ENCODE results near the gene NCAM1. TPM values are rescaled to one million over a fixed set of nuclear protein-coding genes. Genes with fewer than 3 reads are reported as not detected.

Gene NCAM1
- total RNA-seq, 1 experiment from 2014 or later = not detected

DNA sequence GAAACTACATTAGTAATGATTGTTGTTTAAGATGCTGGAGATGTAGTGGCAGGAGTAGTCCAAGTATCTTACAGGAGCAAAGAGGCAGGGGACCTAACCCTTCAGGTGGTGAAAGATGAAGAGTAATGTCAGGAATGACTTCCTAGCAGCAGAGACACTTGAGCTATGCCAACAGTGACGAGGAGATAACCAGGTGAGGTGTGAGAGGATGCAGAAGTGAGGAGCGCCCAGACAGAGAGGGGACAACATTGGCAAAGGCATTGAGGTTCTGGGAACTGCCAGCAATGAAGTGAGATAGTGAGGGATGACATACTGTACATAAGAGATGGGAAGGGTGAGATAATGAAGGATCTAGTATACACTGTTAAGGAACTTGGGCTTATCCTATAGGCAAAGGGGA is 95.8 kb downstream of the NCAM1 start:
- H3K9ac ChIP-seq (ENCODE audit: low read length) = no peak overlapping the region
- ChIA-PET POLR2A (ENCODE audit: unreplicated experiment) (no interaction called here), CTCF (no interaction called here)
- no peak overlapping the region for H3K4me2 ChIP-seq (ENCODE audit: low read length)
- DNase-seq (no peak), ATAC-seq (no peak)
- H3K36me3 ChIP-seq (ENCODE audit: low read depth, low read length) = no peaks in the 10 kb centered on the region
- H4K20me1 ChIP-seq (ENCODE audit: low read length) = no peaks in the 10 kb centered on the region
- H3K4me1 ChIP-seq (ENCODE audit: insufficient read depth, low read length) = no peaks in the 10 kb centered on the region
- H3K27ac ChIP-seq (ENCODE audit: low read length) = no peak overlapping the region
- H3K9me2 ChIP-seq (replicated peaks; ENCODE audit: low read length) = no peaks in the 10 kb centered on the region
- H3K4me3 ChIP-seq (ENCODE audit: low read length) = no peak overlapping the region
- no peaks in the 10 kb centered on the region for H3K9me3 ChIP-seq (ENCODE audit: low read length)
- no peak overlapping the region for H2AFZ ChIP-seq (ENCODE audit: low read length)
- no peaks in the 10 kb centered on the region for H3F3A ChIP-seq (ENCODE audit: low read length, unreplicated experiment)
- TF ChIP-seq EZH2 (IDR thresholded peaks at IDR 0.05; ENCODE audit: low read length, unreplicated experiment) (no peak), EZH2phosphoT487 (IDR thresholded peaks at IDR 0.05; ENCODE audit: borderline replicate concordance, low read length) (no peak)
- TF ChIP-seq, protein P1, sequence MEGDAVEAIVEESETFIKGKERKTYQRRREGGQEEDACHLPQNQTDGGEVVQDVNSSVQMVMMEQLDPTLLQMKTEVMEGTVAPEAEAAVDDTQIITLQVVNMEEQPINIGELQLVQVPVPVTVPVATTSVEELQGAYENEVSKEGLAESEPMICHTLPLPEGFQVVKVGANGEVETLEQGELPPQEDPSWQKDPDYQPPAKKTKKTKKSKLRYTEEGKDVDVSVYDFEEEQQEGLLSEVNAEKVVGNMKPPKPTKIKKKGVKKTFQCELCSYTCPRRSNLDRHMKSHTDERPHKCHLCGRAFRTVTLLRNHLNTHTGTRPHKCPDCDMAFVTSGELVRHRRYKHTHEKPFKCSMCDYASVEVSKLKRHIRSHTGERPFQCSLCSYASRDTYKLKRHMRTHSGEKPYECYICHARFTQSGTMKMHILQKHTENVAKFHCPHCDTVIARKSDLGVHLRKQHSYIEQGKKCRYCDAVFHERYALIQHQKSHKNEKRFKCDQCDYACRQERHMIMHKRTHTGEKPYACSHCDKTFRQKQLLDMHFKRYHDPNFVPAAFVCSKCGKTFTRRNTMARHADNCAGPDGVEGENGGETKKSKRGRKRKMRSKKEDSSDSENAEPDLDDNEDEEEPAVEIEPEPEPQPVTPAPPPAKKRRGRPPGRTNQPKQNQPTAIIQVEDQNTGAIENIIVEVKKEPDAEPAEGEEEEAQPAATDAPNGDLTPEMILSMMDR (conservative IDR thresholded peaks at IDR 0.05; ENCODE audit: low read depth, low read length) = no peak
- peaks cover 5% of the 10 kb centered on the region; the same call in 1 of the 2 replicates for H3K27me3 ChIP-seq (ENCODE audit: low read length)
- H3K79me2 ChIP-seq (ENCODE audit: low read length) = no peaks in the 10 kb centered on the region
- intact Hi-C loops (cut with micrococcal nuclease) = no loop called here
- no TSS peak for BruUV-seq (replicated peaks)

DNA sequence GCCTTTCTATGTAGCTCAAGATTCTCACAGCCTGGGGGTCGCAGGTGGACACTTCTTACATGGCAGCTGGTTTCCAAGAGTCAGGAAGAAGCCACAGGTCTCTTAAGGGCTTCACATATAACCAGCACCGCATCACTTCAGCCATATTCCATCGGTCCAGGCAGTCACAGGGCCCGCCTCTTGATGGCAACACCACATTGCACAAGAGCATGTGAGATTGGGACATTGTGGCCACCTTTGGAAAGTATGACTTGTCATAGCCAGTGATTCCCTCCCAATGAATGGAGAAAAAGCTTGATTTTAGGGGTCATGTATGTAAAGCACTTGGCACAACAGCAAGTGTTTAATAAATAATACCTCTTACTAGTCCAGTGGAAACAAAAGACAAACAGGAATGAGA is 98.3 kb downstream of the NCAM1 start:
- ChIA-PET CTCF (no interaction called here), POLR2A (ENCODE audit: unreplicated experiment) (no interaction called here)
- Histone ChIP-seq H3K4me2 (ENCODE audit: low read length) (no peak overlapping the region), H3K27me3 (ENCODE audit: low read length) (peaks cover 5% of the 10 kb centered on the region; the same call in 1 of the 2 replicates), H3K9ac (ENCODE audit: low read length) (no peak overlapping the region), H3F3A (ENCODE audit: low read length, unreplicated experiment) (no peaks in the 10 kb centered on the region), H3K36me3 (ENCODE audit: low read depth, low read length) (no peaks in the 10 kb centered on the region), H3K9me3 (ENCODE audit: low read length) (no peaks in the 10 kb centered on the region), H4K20me1 (ENCODE audit: low read length) (no peaks in the 10 kb centered on the region), H3K79me2 (ENCODE audit: low read length) (no peaks in the 10 kb centered on the region), H3K4me1 (ENCODE audit: insufficient read depth, low read length) (no peaks in the 10 kb centered on the region), H2AFZ (ENCODE audit: low read length) (no peak overlapping the region), H3K9me2 (replicated peaks; ENCODE audit: low read length) (no peaks in the 10 kb centered on the region), H3K27ac (ENCODE audit: low read length) (no peak overlapping the region), H3K4me3 (ENCODE audit: low read length) (no peak overlapping the region)
- TF ChIP-seq, protein P1 (conservative IDR thresholded peaks at IDR 0.05; ENCODE audit: low read depth, low read length) = no peak
- no peak for TF ChIP-seq EZH2phosphoT487 (IDR thresholded peaks at IDR 0.05; ENCODE audit: borderline replicate concordance, low read length)
- TF ChIP-seq EZH2 (IDR thresholded peaks at IDR 0.05; ENCODE audit: low read length, unreplicated experiment) = no peak
- DNase-seq (no peak), ATAC-seq (no peak)
- intact Hi-C loops (cut with micrococcal nuclease) = no loop called here
- BruUV-seq (replicated peaks) = no TSS peak

DNA sequence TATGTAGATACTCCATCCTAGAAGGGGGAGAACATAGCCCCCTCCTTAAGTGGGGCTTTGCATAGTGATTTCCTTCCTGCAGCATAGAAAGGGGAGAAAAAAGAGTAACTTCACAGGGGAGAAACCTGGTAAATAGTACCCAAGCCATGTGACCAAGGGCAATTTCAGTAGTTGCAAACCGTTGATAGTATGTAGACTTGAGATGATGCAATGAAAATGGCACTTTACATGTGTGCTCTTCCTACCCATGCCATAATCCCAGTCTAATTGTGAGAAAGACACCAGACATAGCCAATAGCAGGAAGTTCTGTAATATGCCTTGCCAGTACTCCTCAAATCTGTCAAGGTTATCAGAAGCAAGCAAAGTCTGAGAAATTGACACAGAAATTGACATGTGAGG is 104.1 kb downstream of the NCAM1 start:
- ATAC-seq (no peak), DNase-seq (no peak)
- BruUV-seq (replicated peaks) = no TSS peak
- Histone ChIP-seq H3K4me1 (ENCODE audit: insufficient read depth, low read length) (no peaks in the 10 kb centered on the region), H3K79me2 (ENCODE audit: low read length) (no peaks in the 10 kb centered on the region), H3F3A (ENCODE audit: low read length, unreplicated experiment) (no peaks in the 10 kb centered on the region), H2AFZ (ENCODE audit: low read length) (no peak overlapping the region), H3K36me3 (ENCODE audit: low read depth, low read length) (no peaks in the 10 kb centered on the region), H3K9me2 (replicated peaks; ENCODE audit: low read length) (no peaks in the 10 kb centered on the region), H3K9me3 (ENCODE audit: low read length) (no peaks in the 10 kb centered on the region), H3K4me3 (ENCODE audit: low read length) (no peak overlapping the region), H3K27ac (ENCODE audit: low read length) (no peak overlapping the region), H3K9ac (ENCODE audit: low read length) (no peak overlapping the region), H3K4me2 (ENCODE audit: low read length) (no peak overlapping the region), H3K27me3 (ENCODE audit: low read length) (peaks cover 9% of the 10 kb centered on the region; the same call in 1 of the 2 replicates), H4K20me1 (ENCODE audit: low read length) (no peaks in the 10 kb centered on the region)
- ChIA-PET POLR2A (ENCODE audit: unreplicated experiment) (no interaction called here), CTCF (no interaction called here)
- intact Hi-C loops (cut with micrococcal nuclease) = no loop called here
- TF ChIP-seq, protein P1 (conservative IDR thresholded peaks at IDR 0.05; ENCODE audit: low read depth, low read length) = no peak
- no peak for TF ChIP-seq EZH2 (IDR thresholded peaks at IDR 0.05; ENCODE audit: low read length, unreplicated experiment)
- no peak for TF ChIP-seq EZH2phosphoT487 (IDR thresholded peaks at IDR 0.05; ENCODE audit: borderline replicate concordance, low read length)

Data from PC-3 (cell line).